Prostate gland (tissue), 2 donors: ENCODE results near the gene MAP3K6.

Experiments used
- POLR2A ChIP-seq: fragments of 450-650 bp; IDR thresholded peaks from one replicate; pipeline ENCODE4 v1.6.1; 2016; ENCODE audit warnings: antibody characterized with exemption, mild to moderate bottlenecking
- POLR2AphosphoS5 ChIP-seq: sonication (generic); formaldehyde crosslinking; IDR thresholded peaks from one replicate; pipeline ENCODE4 v1.6.1; 2017; ENCODE audit warnings: antibody characterized with exemption
- TF ChIP-seq, protein P1 (sequence below), 4 experiments: fragments of 200-600 bp in 2 of 4; fragments of 450-650 bp in 2 of 4; sonication (generic) in 2 of 4; IDR thresholded peaks; 1 replicate in 3 of 4; 2 replicates in 1 of 4; pipeline ENCODE4 v1.5.1; 2016 to 2019; ENCODE audit warnings: antibody characterized with exemption in 4 of 4, mild to moderate bottlenecking in 2 of 4, moderate library complexity in 2 of 4

DNA sequence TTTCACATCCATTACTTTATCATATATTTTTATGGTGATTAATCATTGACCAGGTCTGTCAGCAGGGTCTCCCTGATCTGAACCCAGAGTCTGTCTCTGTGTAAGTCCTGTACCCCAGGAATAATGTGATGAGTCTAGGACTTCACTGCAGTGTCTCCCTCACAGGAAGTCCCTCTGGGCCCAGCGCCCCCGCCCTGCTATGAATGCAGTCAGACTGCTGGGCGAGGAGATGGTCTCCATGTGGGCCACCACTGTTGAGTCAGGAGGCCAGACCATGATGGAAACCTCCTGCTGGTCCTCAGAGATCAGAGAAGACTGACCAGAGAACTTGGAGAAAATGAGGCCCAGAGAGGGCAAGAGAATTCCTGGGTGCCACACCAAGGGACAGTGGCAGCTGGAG is 35.3 kb downstream of the MAP3K6 start:
- TF ChIP-seq, protein P1, sequence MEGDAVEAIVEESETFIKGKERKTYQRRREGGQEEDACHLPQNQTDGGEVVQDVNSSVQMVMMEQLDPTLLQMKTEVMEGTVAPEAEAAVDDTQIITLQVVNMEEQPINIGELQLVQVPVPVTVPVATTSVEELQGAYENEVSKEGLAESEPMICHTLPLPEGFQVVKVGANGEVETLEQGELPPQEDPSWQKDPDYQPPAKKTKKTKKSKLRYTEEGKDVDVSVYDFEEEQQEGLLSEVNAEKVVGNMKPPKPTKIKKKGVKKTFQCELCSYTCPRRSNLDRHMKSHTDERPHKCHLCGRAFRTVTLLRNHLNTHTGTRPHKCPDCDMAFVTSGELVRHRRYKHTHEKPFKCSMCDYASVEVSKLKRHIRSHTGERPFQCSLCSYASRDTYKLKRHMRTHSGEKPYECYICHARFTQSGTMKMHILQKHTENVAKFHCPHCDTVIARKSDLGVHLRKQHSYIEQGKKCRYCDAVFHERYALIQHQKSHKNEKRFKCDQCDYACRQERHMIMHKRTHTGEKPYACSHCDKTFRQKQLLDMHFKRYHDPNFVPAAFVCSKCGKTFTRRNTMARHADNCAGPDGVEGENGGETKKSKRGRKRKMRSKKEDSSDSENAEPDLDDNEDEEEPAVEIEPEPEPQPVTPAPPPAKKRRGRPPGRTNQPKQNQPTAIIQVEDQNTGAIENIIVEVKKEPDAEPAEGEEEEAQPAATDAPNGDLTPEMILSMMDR (IDR thresholded peaks at IDR 0.05): no peak
- TF ChIP-seq POLR2A (no peak), POLR2AphosphoS5 (no peak)
